Measurements from ENCODE around the gene UNC13B. TPM values are rescaled to one million over a fixed set of nuclear protein-coding genes. Genes with fewer than 3 reads are reported as not detected.

The UNC13B gene
- total and polyA plus RNA-seq, 2 donors (not counting 3 experiments of a cell fraction or from before 2014, with no cell fraction given) = 30.1 to 46.2 TPM

- CTCF ChIA-PET = no interaction called here
- H3K9me1 ChIP-seq (replicated peaks; ENCODE audit: control insufficient read depth, extremely low read depth, insufficient read depth, low read length) = no peaks in the 10 kb centered on the region
- DNase-seq (ENCODE audit: low read depth, low spot score) (no peak), FAIRE-seq (no peak)
- POLR2A ChIA-PET = interaction anchor here (0.7 kb wide), 1 partner anchor 56 kb away, joined by 5 read pairs; no protein-coding TSS in a partner anchor
- no peaks in the 10 kb centered on the region for H3K9me3 ChIP-seq (replicated peaks; ENCODE audit: control insufficient read depth, insufficient read depth, low read length)
- no peaks in the 10 kb centered on the region for H3K36me3 ChIP-seq (ENCODE audit: control insufficient read depth in 2 of 2, extremely low read depth in 1 of 2, insufficient read depth in 2 of 2, low read length in 2 of 2)
- no TSS peak for BruUV-seq (replicated peaks)
- H3K9ac ChIP-seq (replicated peaks; ENCODE audit: extremely low read depth, insufficient read depth, low read length) = no peak overlapping the region
- no peak for TF ChIP-seq MYC (IDR thresholded peaks at IDR 0.05; ENCODE audit: low read depth, low read length)
- no peak for TF ChIP-seq MAX (IDR thresholded peaks at IDR 0.05; ENCODE audit: insufficient read depth, insufficient read length)
- TF ChIP-seq JUN (IDR thresholded peaks at IDR 0.05; ENCODE audit: borderline replicate concordance, insufficient read depth, insufficient read length, low read depth) = no peak
- TF ChIP-seq POLR2AphosphoS5 (IDR thresholded peaks at IDR 0.05; ENCODE audit: insufficient read depth, low read depth, low read length) = no peak
- no peak for TF ChIP-seq EZH2 (IDR thresholded peaks at IDR 0.05; ENCODE audit: borderline replicate concordance, low read depth, low read length, severe bottlenecking)
- no peak for TF ChIP-seq CTCF (IDR thresholded peaks at IDR 0.05; ENCODE audit: extremely low read depth in 1 of 2, insufficient read depth in 1 of 2, low read depth in 1 of 2, low read length in 2 of 2)
- no peak for TF ChIP-seq FOS (IDR thresholded peaks at IDR 0.05; ENCODE audit: borderline replicate concordance, insufficient read depth, low read length)
- no peaks in the 10 kb centered on the region for H3K27me3 ChIP-seq (ENCODE audit: control insufficient read depth in 2 of 2, insufficient read depth in 2 of 2, low read length in 2 of 2)
- peaks cover 4% of the 10 kb centered on the region for H3K4me1 ChIP-seq (ENCODE audit: control insufficient read depth, extremely low read depth, insufficient read depth, low read length)
- H3K4me3 ChIP-seq (replicated peaks in 1 of 3; ENCODE audit: insufficient read depth in 1 of 3, low read depth in 1 of 3, low read length in 3 of 3) = no peak overlapping the region
- intact Hi-C loops (cut with micrococcal nuclease) = no loop called here
- no peak overlapping the region for H3K27ac ChIP-seq (ENCODE audit: insufficient read depth, low read depth, low read length)
- no peak overlapping the region for H2AFZ ChIP-seq (ENCODE audit: low read depth, low read length)
- H3K79me2 ChIP-seq (ENCODE audit: control insufficient read depth, insufficient read depth, low read length) = no peaks in the 10 kb centered on the region
- dilution Hi-C loops (cut with MboI; ENCODE audit: extremely low pct_ligation_motif_present, low sequenced_read_pairs) = no loop called here
- no peak overlapping the region for H3K4me2 ChIP-seq (ENCODE audit: insufficient read depth, low read length)
- H4K20me1 ChIP-seq (replicated peaks; ENCODE audit: control insufficient read depth, extremely low read depth, insufficient read depth, low read length) = no peaks in the 10 kb centered on the region
These were observed 187.6 kb downstream of the UNC13B start for GRCh38 chr9:35349287-35349990.

Data from endothelial cell of umbilical vein (primary cell).